GM18519 (cell line): ENCODE measurements around the gene WFIKKN1.

Experiments
- ATAC-seq: cut with Tn5 transposase; IDR thresholded peaks from one replicate; pipeline ENCODE4 v1.9.1; 2021; ENCODE audit warnings: mild to moderate bottlenecking, moderate library complexity; ENCODE audit not compliant: unreplicated experiment, low FRiP score

The WFIKKN1 gene, protein sequence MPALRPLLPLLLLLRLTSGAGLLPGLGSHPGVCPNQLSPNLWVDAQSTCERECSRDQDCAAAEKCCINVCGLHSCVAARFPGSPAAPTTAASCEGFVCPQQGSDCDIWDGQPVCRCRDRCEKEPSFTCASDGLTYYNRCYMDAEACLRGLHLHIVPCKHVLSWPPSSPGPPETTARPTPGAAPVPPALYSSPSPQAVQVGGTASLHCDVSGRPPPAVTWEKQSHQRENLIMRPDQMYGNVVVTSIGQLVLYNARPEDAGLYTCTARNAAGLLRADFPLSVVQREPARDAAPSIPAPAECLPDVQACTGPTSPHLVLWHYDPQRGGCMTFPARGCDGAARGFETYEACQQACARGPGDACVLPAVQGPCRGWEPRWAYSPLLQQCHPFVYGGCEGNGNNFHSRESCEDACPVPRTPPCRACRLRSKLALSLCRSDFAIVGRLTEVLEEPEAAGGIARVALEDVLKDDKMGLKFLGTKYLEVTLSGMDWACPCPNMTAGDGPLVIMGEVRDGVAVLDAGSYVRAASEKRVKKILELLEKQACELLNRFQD

DNA sequence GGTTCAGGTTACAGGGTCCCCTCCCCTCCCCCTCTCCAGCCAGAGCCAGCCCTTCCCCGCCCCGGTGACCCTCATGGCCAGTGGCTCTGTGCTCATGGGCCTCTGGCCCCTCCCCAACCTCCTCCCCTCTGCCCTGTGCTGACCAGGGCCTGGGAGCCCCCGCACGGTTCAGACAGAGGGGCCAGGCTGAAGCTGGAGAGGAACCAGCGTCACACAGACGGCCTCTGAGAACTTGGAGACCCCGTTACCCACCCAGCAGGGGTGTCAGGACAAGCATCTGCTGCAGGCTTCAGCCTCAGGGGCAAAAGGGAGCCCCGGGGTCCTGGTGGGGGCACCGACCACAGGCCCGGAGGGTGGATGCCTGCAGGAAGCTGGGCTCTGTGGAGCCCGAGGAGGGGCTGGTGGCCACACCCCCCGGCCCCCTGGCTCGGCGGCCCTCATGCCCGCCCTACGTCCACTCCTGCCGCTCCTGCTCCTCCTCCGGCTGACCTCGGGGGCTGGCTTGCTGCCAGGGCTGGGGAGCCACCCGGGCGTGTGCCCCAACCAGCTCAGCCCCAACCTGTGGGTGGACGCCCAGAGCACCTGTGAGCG lies at the start of gene WFIKKN1:
Gene WFIKKN1, plus strand, starts transcription at position 171 of the 591 bp plus-strand sequence. Its CDS starts 269 bp downstream, at position 440.
- ATAC-seq, result no peak

DNA sequence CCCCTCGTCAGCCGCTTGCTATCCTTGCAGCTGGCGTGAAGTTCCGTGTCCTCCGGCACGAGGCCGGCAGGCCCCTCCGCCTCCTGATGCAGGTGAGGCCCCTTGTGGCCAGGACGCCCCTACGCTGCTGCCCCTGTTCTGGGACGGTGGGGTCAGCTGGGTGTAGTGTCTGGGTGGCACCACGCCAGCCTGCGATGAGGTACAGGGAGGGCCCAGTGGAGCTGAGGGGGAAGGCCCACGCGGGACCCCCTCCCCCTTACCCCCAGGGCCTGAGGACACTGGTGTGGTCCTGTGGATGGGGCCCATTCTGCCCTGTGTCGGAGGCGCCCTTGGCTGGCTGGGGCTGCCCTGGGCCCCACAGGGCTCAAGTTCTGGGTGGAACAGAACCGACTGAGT lies 48.6 kb upstream of the WFIKKN1 start:
- ATAC-seq, result no peak

DNA sequence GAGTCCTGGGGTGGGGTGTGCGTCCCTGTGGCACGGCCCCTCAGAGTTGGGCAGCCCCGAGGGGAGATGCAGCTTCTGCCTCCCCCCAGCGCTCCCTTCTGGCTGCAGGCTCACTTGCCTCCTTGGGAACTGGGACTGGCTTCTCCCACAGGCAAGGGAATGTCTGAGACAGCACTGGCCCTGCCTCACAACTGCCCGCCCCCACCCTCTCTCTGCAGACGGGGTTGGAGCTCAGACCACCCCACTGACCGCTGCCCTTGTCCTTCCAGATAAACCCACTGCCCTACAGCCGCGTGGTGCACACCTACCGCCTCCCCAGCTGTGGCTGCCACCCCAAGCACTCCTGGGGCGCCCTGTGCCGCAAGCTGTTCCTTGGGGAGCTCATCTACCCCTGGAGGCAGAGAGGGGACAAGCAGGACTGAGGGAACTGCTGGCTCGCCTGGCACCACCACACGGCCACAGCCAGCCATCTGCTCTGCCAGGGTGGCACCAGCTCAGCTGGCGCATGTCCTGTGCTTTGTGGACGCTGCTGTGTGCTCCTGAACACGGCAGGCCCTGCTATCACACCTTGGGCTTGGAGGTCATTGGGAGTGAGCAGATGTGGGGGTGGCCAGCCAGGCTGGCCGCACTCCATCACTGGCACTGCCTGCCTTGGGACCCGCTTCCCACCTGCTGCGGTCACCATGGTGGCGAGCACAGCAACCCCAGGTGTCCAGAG lies 48.0 kb upstream of the WFIKKN1 start:
- ATAC-seq, result no peak

DNA sequence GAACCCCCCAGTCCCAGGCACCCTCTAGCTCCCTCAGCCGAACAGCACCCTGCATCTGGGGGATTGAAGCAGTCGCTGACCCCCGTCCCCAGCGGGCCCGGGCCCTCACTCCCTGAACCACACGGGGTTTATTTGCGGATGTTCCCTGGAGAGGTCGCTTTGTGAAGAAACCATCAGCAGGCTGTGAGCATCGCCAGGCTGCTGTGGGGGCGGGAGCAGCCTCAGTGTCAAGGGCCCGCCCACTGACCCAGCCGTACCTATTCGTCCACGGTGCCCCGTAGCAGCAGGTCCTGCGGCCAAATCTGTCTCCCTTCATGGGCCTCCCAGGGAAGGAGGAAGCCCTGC lies 47.3 kb upstream of the WFIKKN1 start:
- ATAC-seq, result no peak

DNA sequence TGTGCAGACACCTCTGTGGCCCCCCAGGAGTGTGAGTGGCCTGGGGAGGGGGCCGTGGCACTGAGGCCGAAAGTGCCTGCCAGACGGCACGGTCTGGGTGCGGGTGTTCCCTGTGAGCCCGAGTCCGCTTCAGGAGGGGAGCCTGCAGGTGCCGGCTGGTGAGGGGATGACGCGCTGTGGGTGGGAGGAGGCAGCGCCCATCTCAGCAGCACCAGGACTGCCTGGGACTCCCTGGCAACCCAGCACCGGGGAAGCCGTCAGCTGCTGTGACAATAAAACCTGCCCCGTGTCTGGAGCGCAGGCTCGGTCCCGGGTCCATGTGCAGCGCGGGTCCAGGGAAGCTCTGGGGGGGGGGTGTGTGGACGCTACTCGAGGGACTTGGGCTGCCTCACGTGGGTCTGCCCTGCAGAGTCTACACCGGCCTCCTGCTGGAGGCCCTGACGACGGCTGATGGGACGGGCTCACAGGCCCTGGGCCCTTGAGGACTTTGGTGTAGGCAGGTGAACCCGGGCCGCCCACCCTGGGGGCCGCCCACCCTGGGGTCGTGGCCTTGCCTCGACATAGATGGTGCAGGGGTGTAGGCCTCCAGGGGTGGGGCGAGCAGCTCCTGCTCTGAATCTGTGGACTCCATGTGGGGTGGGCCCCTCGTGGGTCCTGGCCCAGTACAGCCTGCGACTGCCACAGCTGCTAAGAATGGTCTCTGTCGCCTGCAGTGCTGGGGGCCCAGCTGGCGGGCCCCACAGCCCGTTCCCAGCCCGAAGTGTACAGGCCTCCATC lies 46.8 kb upstream of the WFIKKN1 start:
- ATAC-seq, result no peak

GRCh38 chr16:585351-585750 lies 45.4 kb upstream of the WFIKKN1 start:
- no peak for ATAC-seq

DNA sequence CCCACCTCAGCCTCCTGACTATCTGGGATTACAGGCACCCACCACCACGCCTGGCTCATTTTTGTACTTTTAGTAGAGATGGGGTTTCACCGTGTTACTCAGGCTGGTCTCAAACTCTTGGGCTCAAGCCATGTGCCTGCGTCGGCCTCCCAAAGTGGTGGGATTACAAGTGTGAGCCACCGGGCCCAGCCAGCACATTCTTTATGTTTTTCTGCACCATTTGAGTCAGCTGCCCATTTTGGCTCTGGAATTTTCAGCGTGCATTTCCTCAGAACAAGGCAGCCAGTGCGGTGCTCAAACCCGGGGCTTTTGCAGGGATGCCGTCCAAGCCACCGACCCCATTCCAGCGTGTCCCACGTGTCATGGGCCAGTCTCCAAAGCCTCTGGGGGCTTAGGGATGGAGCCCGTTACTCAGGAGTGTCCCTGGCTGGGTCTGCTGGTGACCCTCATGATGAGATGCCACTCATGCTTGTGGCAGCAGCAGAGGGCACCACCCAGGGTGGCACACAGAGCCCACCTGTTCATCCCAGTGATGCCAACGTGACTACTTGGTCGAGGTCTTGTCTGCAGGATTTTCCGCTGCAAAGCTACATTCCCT lies 44.6 kb upstream of the WFIKKN1 start:
- no peak for ATAC-seq

GRCh38 chr16:586645-587590 lies 43.9 kb upstream of the WFIKKN1 start:
- ATAC-seq, result no peak

DNA sequence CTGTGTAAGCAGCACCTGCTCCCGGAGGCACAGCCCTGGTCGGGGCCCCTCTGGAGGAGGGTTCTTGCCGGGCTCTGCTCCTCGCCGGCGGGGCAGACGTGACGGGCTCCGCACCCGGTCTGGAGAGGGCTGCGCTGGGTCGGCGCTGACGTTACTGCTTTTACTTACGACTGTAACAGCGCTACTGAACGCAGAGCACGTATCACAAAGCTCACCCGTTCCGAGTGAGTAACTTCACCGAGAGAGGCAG lies 42.2 kb upstream of the WFIKKN1 start:
- ATAC-seq, result peak; percentile 9

- peak; percentile 42 for ATAC-seq
These were observed 41.7 kb upstream of the WFIKKN1 start for GRCh38 chr16:588889-589657.

- peak; percentile 51 for ATAC-seq
These were observed 41.1 kb upstream of the WFIKKN1 start, which contains the start of gene RAB40C for GRCh38 chr16:589658-590187. RAB40C (plus strand) TSS chr16:590066; CDS start chr16:590292, 226 bp downstream.

- ATAC-seq, result no peak
These were observed 40.5 kb upstream of the WFIKKN1 start for GRCh38 chr16:590188-590814.

GRCh38 chr16:590815-591200 lies 40.0 kb upstream of the WFIKKN1 start:
- no peak for ATAC-seq

DNA sequence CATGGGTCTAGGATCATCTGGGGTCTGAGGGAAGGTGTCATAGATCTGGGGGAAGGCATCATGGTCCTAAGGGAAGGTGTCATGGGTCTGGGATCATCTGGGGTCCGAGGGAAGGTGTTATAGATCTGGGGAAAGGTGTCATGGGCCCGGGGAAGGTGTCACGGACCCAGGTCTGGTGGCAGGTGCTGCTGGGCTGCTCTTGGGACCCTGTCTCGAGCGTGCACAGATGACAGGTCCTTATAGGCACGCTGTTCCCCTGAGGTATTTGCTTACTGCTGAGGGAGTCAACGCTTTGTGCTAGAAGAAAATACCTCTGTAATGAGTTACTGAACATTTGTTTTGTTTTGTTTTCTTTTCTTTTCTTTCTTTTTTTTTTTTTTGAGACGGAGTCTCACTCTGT lies 39.6 kb upstream of the WFIKKN1 start:
- no peak for ATAC-seq

DNA sequence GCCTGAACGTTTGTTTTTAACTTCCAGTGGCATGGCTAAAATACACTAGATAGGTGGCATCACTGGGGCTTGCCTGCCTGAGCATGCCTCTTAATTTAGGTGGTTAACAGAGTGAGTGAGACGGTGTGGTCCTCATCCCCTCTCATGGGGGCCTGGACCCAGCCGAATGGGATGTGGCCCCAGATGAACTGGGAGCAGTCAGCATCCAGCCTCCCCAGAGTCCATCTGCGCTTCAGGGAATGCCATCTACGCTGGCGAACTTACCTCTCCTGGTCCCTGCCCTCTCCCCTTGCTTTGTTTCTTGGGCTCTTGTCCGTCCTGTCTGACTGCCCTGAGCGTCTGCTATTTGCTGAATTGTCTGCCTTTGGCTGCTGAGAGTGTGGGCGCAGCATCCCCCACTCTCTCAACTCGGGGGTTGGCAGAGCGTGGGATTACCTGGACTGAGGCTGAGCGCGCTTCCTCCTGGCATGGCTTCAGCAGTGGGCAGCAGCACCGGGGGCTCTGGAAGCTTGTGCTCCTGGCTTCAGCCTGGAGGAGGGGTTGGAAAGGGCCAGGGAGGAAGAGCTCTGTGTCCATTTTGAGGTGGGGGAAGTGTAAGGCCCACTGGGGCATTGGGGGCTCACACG lies 38.8 kb upstream of the WFIKKN1 start:
- no peak for ATAC-seq

DNA sequence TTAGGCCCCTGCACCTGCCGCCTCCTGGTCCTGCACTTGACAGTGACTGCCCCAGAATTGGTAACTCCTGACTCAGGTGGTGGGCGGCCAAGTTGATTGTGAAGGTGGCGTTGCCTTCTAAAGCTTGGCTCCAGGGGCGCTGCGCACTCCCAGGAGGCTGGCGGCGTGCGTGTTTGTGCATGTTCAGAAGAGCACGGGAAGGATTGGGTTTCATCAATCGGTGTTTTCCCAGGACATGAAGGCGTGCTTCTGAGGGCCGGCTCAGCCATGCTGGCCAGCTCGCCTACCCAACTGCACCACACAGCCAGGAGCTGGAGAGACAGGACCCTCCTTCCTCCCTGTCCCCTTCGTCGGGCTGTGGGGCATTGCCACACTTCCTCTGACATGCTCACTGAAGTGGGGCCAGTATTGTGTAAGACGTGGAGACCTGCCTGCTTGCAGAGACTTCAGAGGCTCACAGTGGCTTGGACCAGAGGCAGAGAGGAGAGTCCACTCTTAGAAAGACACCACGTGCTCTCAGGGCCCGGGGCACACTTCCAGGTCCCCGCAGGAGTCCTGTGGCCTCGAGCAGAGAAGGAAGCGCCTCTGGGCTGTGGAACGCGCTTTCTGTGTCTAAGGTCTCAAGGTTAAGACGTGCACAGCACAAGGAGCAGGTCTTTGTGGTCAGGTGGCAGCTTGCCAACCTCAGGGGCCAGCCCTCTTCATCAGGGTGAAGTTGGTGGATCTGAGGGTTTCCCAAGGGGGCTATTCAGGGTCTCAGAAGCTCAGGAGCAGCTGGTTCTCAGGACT lies 38.1 kb upstream of the WFIKKN1 start:
- ATAC-seq, result no peak

- no peak for ATAC-seq
These were observed 37.4 kb upstream of the WFIKKN1 start for GRCh38 chr16:593406-593805.
